Measurements from ENCODE around the gene HES6. TPM values are rescaled to one million over a fixed set of nuclear protein-coding genes. Genes with fewer than 3 reads are reported as not detected.

Gene HES6
- total RNA-seq: 6.0 and 7.2 TPM in 2 replicates

GRCh38 chr2:238239863-238240756, at the start of gene HES6:
TSS of gene HES6 (minus strand) at chr2:238240038. CDS start at chr2:238239905, 133 bp downstream.
- DNase-seq (ENCODE audit: extremely low read depth, low read depth, low spot score): no peak

GRCh38 chr2:238289574-238289973, 49.7 kb upstream of the HES6 start:
- DNase-seq (ENCODE audit: extremely low read depth, low read depth, low spot score): no peak

- peak; percentile 80 for DNase-seq (ENCODE audit: extremely low read depth, low read depth, low spot score)
These were observed 49.1 kb upstream of the HES6 start for GRCh38 chr2:238288650-238289573.

GRCh38 chr2:238287737-238288649, 48.2 kb upstream of the HES6 start, which contains the start of gene PER2:
TSS of gene PER2 (minus strand) at chr2:238288610. CDS start at chr2:238277936, 10,674 bp downstream.
- DNase-seq (ENCODE audit: extremely low read depth, low read depth, low spot score): peak; percentile 41

- DNase-seq (ENCODE audit: extremely low read depth, low read depth, low spot score): no peak
These were observed 47.3 kb upstream of the HES6 start for GRCh38 chr2:238286987-238287736.

GRCh38 chr2:238286551-238286950, 46.7 kb upstream of the HES6 start:
- DNase-seq (ENCODE audit: extremely low read depth, low read depth, low spot score): no peak

- no peak for DNase-seq (ENCODE audit: extremely low read depth, low read depth, low spot score)
These were observed 46.3 kb upstream of the HES6 start for GRCh38 chr2:238286095-238286494.

GRCh38 chr2:238285653-238286082, 45.8 kb upstream of the HES6 start:
- no peak for DNase-seq (ENCODE audit: extremely low read depth, low read depth, low spot score)

GRCh38 chr2:238284802-238285515, 45.1 kb upstream of the HES6 start:
- no peak for DNase-seq (ENCODE audit: extremely low read depth, low read depth, low spot score)

GRCh38 chr2:238282861-238283738, 43.3 kb upstream of the HES6 start:
- no peak for DNase-seq (ENCODE audit: extremely low read depth, low read depth, low spot score)

- DNase-seq (ENCODE audit: extremely low read depth, low read depth, low spot score): no peak
These were observed 42.1 kb upstream of the HES6 start for GRCh38 chr2:238281826-238282480.

GRCh38 chr2:238280083-238280825, 40.4 kb upstream of the HES6 start:
- no peak for DNase-seq (ENCODE audit: extremely low read depth, low read depth, low spot score)

- DNase-seq (ENCODE audit: extremely low read depth, low read depth, low spot score): no peak
These were observed 39.5 kb upstream of the HES6 start for GRCh38 chr2:238279324-238279682.

- DNase-seq (ENCODE audit: extremely low read depth, low read depth, low spot score): no peak
These were observed 38.9 kb upstream of the HES6 start for GRCh38 chr2:238278626-238279323.

GRCh38 chr2:238277695-238278094, 37.9 kb upstream of the HES6 start:
- no peak for DNase-seq (ENCODE audit: extremely low read depth, low read depth, low spot score)
